MM.1S (cell line): ENCODE measurements around the gene PTPRK.

ENCODE experiments used
- DNase-seq: peaks from one replicate; pipeline ENCODE4 v3.0.0-alpha.2; 2015
- H2AFZ ChIP-seq: fragments of 300-600 bp; sonication (generic); 2 replicates; pipeline ENCODE4 v1.6.0; 2016; ENCODE audit warnings: antibody characterized with exemption, low read length
- H3F3A ChIP-seq: fragments of 300-600 bp; sonication (generic); 2 replicates; pipeline ENCODE4 v1.6.1; 2016; ENCODE audit warnings: mild to moderate bottlenecking, antibody characterized with exemption, low read length, moderate library complexity, mixed read lengths; ENCODE audit not compliant: insufficient read depth
- H3K27ac ChIP-seq: fragments of 300-600 bp; sonication (generic); 2 replicates; pipeline ENCODE4 v1.5.1; 2016; ENCODE audit warnings: mild to moderate bottlenecking, low read length
- H3K27me3 ChIP-seq: fragments of 300-600 bp; sonication (generic); replicated peaks from 2 replicates; pipeline ENCODE4 v1.6.0; 2016; ENCODE audit warnings: low read length; ENCODE audit not compliant: insufficient read depth
- H3K36me3 ChIP-seq: fragments of 300-600 bp; sonication (generic); replicated peaks from 2 replicates; pipeline ENCODE4 v1.6.1; 2016; ENCODE audit warnings: mild to moderate bottlenecking, low read length, mixed read lengths; ENCODE audit not compliant: insufficient read depth
- H3K4me1 ChIP-seq: fragments of 300-600 bp; sonication (generic); 2 replicates; pipeline ENCODE4 v1.6.1; 2016; ENCODE audit warnings: low read length, mixed read lengths
- H3K4me2 ChIP-seq: fragments of 300-600 bp; sonication (generic); 2 replicates; pipeline ENCODE4 v1.6.0; 2016; ENCODE audit warnings: low read depth, low read length
- H3K4me3 ChIP-seq: fragments of 300-600 bp; sonication (generic); 2 replicates; pipeline ENCODE4 v1.5.1; 2016; ENCODE audit warnings: low read length, mixed read lengths
- H3K79me2 ChIP-seq: fragments of 300-600 bp; sonication (generic); 2 replicates; pipeline ENCODE4 v1.6.1; 2016; ENCODE audit warnings: mixed run types, low read length, mixed read lengths
- H3K9ac ChIP-seq: fragments of 300-600 bp; sonication (generic); 2 replicates; pipeline ENCODE4 v1.6.1; 2016; ENCODE audit warnings: low read length, mixed read lengths
- H3K9me2 ChIP-seq: fragments of 300-600 bp; sonication (generic); replicated peaks from 2 replicates; pipeline ENCODE4 v1.6.1; 2016; ENCODE audit warnings: mild to moderate bottlenecking, low read length, mixed read lengths; ENCODE audit not compliant: insufficient read depth
- H3K9me3 ChIP-seq: fragments of 300-600 bp; sonication (generic); replicated peaks from 2 replicates; pipeline ENCODE4 v1.6.1; 2016; ENCODE audit warnings: mild to moderate bottlenecking, low read length, mixed read lengths; ENCODE audit not compliant: insufficient read depth
- H4K20me1 ChIP-seq: fragments of 300-600 bp; sonication (generic); 2 replicates; pipeline ENCODE4 v1.6.1; 2016; ENCODE audit warnings: mild to moderate bottlenecking, low read length, moderate library complexity, mixed read lengths; ENCODE audit not compliant: insufficient read depth
- EZH2 ChIP-seq: fragments of 300-600 bp; sonication (generic); optimal IDR thresholded peaks from 2 replicates; pipeline ENCODE3; 2017; ENCODE audit warnings: low read depth, mild to moderate bottlenecking, antibody characterized with exemption, low read length, mixed read lengths
- EZH2phosphoT487 ChIP-seq: fragments of 300-600 bp; sonication (generic); IDR thresholded peaks from 2 replicates; pipeline ENCODE4 v1.6.1; 2018; ENCODE audit warnings: antibody characterized with exemption, low read length
- TF ChIP-seq, protein P1 (sequence below): fragments of 300-600 bp; sonication (generic); IDR thresholded peaks from 2 replicates; pipeline ENCODE4 v1.5.1; 2016; ENCODE audit warnings: antibody characterized with exemption, low read length, mixed read lengths

The PTPRK gene

GRCh38 chr6:128152551-128152950, 367.8 kb downstream of the PTPRK start:
- no peak for DNase-seq
- no peaks in the 10 kb centered on the region for H3K9me3 ChIP-seq
- H3K9ac ChIP-seq, result no peak overlapping the region
- no peaks in the 10 kb centered on the region for H3K9me2 ChIP-seq
- TF ChIP-seq EZH2 (no peak), EZH2phosphoT487 (no peak)
- TF ChIP-seq, protein P1, sequence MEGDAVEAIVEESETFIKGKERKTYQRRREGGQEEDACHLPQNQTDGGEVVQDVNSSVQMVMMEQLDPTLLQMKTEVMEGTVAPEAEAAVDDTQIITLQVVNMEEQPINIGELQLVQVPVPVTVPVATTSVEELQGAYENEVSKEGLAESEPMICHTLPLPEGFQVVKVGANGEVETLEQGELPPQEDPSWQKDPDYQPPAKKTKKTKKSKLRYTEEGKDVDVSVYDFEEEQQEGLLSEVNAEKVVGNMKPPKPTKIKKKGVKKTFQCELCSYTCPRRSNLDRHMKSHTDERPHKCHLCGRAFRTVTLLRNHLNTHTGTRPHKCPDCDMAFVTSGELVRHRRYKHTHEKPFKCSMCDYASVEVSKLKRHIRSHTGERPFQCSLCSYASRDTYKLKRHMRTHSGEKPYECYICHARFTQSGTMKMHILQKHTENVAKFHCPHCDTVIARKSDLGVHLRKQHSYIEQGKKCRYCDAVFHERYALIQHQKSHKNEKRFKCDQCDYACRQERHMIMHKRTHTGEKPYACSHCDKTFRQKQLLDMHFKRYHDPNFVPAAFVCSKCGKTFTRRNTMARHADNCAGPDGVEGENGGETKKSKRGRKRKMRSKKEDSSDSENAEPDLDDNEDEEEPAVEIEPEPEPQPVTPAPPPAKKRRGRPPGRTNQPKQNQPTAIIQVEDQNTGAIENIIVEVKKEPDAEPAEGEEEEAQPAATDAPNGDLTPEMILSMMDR, result no peak
- H2AFZ ChIP-seq, result no peak overlapping the region
- H3K27me3 ChIP-seq, result no peaks in the 10 kb centered on the region
- H3K36me3 ChIP-seq, result no peaks in the 10 kb centered on the region
- H3K27ac ChIP-seq, result no peak overlapping the region
- H3K4me2 ChIP-seq, result no peak overlapping the region
- no peaks in the 10 kb centered on the region for H3K79me2 ChIP-seq
- no peak overlapping the region for H3K4me3 ChIP-seq
- H4K20me1 ChIP-seq, result no peaks in the 10 kb centered on the region
- peaks cover 8% of the 10 kb centered on the region; the same call in 1 of the 2 replicates for H3K4me1 ChIP-seq
- no peaks in the 10 kb centered on the region for H3F3A ChIP-seq

DNA sequence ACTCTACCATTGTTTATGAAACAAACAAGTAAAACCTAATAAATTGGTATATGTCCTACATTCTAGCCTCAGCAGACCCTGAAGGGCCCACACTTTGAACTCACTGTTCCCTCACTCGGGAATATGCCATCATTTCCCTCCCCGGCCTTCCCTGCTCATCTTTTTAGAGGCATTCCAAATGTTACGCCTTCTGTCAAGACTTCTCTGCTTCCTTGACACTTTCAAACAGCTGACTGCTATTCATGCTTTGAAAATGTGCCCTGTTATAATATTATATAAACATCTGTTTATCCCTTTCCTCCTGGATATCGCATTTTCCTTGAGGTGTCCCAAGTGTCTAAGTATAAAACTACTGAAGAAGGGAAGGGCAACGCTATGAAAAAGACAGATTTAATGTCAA, 370.0 kb downstream of the PTPRK start:
- no peaks in the 10 kb centered on the region for H3K9me3 ChIP-seq
- DNase-seq, result no peak
- H3K27me3 ChIP-seq, result no peaks in the 10 kb centered on the region
- H3K79me2 ChIP-seq, result no peaks in the 10 kb centered on the region
- no peaks in the 10 kb centered on the region for H3F3A ChIP-seq
- no peaks in the 10 kb centered on the region for H3K9me2 ChIP-seq
- H3K4me2 ChIP-seq, result no peak overlapping the region
- H3K36me3 ChIP-seq, result no peaks in the 10 kb centered on the region
- TF ChIP-seq EZH2 (no peak), EZH2phosphoT487 (no peak)
- TF ChIP-seq, protein P1, result no peak
- no peaks in the 10 kb centered on the region for H4K20me1 ChIP-seq
- no peaks in the 10 kb centered on the region for H3K4me1 ChIP-seq
- no peak overlapping the region for H3K4me3 ChIP-seq
- no peak overlapping the region for H3K27ac ChIP-seq
- H3K9ac ChIP-seq, result no peak overlapping the region
- H2AFZ ChIP-seq, result no peak overlapping the region

GRCh38 chr6:128149796-128150195, 370.6 kb downstream of the PTPRK start:
- H3K27me3 ChIP-seq, result no peaks in the 10 kb centered on the region
- H3K4me1 ChIP-seq, result no peaks in the 10 kb centered on the region
- no peaks in the 10 kb centered on the region for H3K36me3 ChIP-seq
- no peaks in the 10 kb centered on the region for H3K79me2 ChIP-seq
- H3K4me3 ChIP-seq, result no peak overlapping the region
- TF ChIP-seq EZH2phosphoT487 (no peak), EZH2 (no peak)
- TF ChIP-seq, protein P1, result no peak
- DNase-seq, result no peak
- no peaks in the 10 kb centered on the region for H4K20me1 ChIP-seq
- H3F3A ChIP-seq, result no peaks in the 10 kb centered on the region
- no peaks in the 10 kb centered on the region for H3K9me2 ChIP-seq
- H3K4me2 ChIP-seq, result no peak overlapping the region
- H3K9ac ChIP-seq, result no peak overlapping the region
- H2AFZ ChIP-seq, result no peak overlapping the region
- no peak overlapping the region for H3K27ac ChIP-seq
- H3K9me3 ChIP-seq, result no peaks in the 10 kb centered on the region
